Measurements from ENCODE around the gene TUBB1.

- no peak for TF ChIP-seq POLR2AphosphoS5 (IDR thresholded peaks at IDR 0.05; ENCODE audit: low read depth)
- TF ChIP-seq CTCF (IDR thresholded peaks at IDR 0.05; ENCODE audit: insufficient read depth, low read length): no peak
Measured at GRCh38 chr20:59010995-59011873, 8.0 kb upstream of the TUBB1 start.

All from HL-60 (cell line).